HepG2 (cell line): ENCODE data around the gene ZNF320. TPM values are rescaled to one million over a fixed set of nuclear protein-coding genes. Genes with fewer than 3 reads are reported as not detected.

Source experiments
- ATF1 ChIP-seq: IDR thresholded peaks from 2 replicates; pipeline ENCODE4 v1.6.1; 2016; ENCODE audit warnings: mild to moderate bottlenecking, control low read depth
- FOXA3 ChIP-seq: IDR thresholded peaks from 2 replicates; pipeline ENCODE4 v1.6.1; 2016; ENCODE audit warnings: missing genetic modification reagents, missing compliant biosample characterization
- GATAD2A ChIP-seq: IDR thresholded peaks from 2 replicates; pipeline ENCODE4 v1.6.1; 2016
- HNRNPH1 ChIP-seq: fragments of 200-400 bp; formaldehyde crosslinking; optimal IDR thresholded peaks from 2 replicates; pipeline ENCODE3; 2017; ENCODE audit warnings: mild to moderate bottlenecking, low read depth, low read length
- NFE2 ChIP-seq: sonication (generic); formaldehyde crosslinking; IDR thresholded peaks from 2 replicates; pipeline ENCODE4 v1.4.0; 2020; ENCODE audit warnings: missing genetic modification reagents
- NPAS2 ChIP-seq: sonication (generic); formaldehyde crosslinking; IDR thresholded peaks from 2 replicates; pipeline ENCODE4 v1.8.0; 2022; ENCODE audit warnings: mild to moderate bottlenecking, missing genetic modification reagents, borderline replicate concordance
- NR2C2 ChIP-seq: sonication (generic); formaldehyde crosslinking; IDR thresholded peaks from 2 replicates; pipeline ENCODE4 v1.4.0; 2020; ENCODE audit warnings: missing genetic modification reagents, mild to moderate bottlenecking, moderate library complexity, borderline replicate concordance
- PPARG ChIP-seq: conservative IDR thresholded peaks from 2 replicates; pipeline ENCODE4 v1.6.1; 2016; ENCODE audit warnings: missing biosample characterization, missing genetic modification reagents
- PREB ChIP-seq: sonication (generic); formaldehyde crosslinking; IDR thresholded peaks from 2 replicates; pipeline ENCODE4 v1.4.0; 2020; ENCODE audit warnings: missing genetic modification reagents
- RBAK ChIP-seq: sonication (generic); formaldehyde crosslinking; IDR thresholded peaks from 2 replicates; pipeline ENCODE4 v1.5.1; 2020; ENCODE audit warnings: mild to moderate bottlenecking, missing genetic modification reagents
- ZKSCAN5 ChIP-seq: sonication (generic); formaldehyde crosslinking; IDR thresholded peaks from 2 replicates; pipeline ENCODE4 v1.5.1; 2020; ENCODE audit warnings: mild to moderate bottlenecking, missing genetic modification reagents
- ZMYM4 ChIP-seq: sonication (generic); formaldehyde crosslinking; IDR thresholded peaks from 2 replicates; pipeline ENCODE4 v1.8.1; 2023; ENCODE audit warnings: mild to moderate bottlenecking, missing genetic modification reagents
- ZNF260 ChIP-seq: sonication (generic); formaldehyde crosslinking; IDR thresholded peaks from 2 replicates; pipeline ENCODE4 v1.4.0; 2020; ENCODE audit warnings: missing genetic modification reagents, low read depth, mild to moderate bottlenecking, borderline replicate concordance
- ZNF263 ChIP-seq: sonication (generic); formaldehyde crosslinking; IDR thresholded peaks from 2 replicates; pipeline ENCODE4 v1.4.0; 2020; ENCODE audit warnings: missing genetic modification reagents
- ZNF326 ChIP-seq: sonication (generic); formaldehyde crosslinking; IDR thresholded peaks from 2 replicates; pipeline ENCODE4 v1.4.0; 2020; ENCODE audit warnings: missing genetic modification reagents, borderline replicate concordance
- ZNF468 ChIP-seq: sonication (generic); formaldehyde crosslinking; IDR thresholded peaks from 2 replicates; pipeline ENCODE4 v1.8.0; 2022; ENCODE audit warnings: mild to moderate bottlenecking, moderate library complexity, missing genetic modification reagents
- ZNF615 ChIP-seq: sonication (generic); formaldehyde crosslinking; IDR thresholded peaks from 2 replicates; pipeline ENCODE4 v1.5.0; 2020; ENCODE audit warnings: mild to moderate bottlenecking, missing genetic modification reagents, borderline replicate concordance
- ZNF616 ChIP-seq: sonication (generic); formaldehyde crosslinking; IDR thresholded peaks from 2 replicates; pipeline ENCODE4 v1.5.0; 2020; ENCODE audit warnings: low read depth, mild to moderate bottlenecking, missing genetic modification reagents
- polyA plus RNA-seq, 8 experiments: library from polyadenylated mRNA; depleted of rRNA in 3 of 8; stranded (reverse) in 7 of 8; unstranded in 1 of 8; fragments of >200 nt; fragmentation: Illumina TruSeq in 4 of 8; extraction: Trizol in 4 of 8; gene quantifications; 2 replicates each; pipeline versions ENCODE4 v1.2.1 to v1.2.3, GENCODE V29; 2011 to 2016; ENCODE audit warnings: low read depth in 4 of 8, missing spikeins in 1 of 8, mixed read lengths in 1 of 8; ENCODE audit not compliant: insufficient read depth in 1 of 8
- total RNA-seq, 5 experiments: library from RNA; depleted of rRNA; stranded (reverse); fragments of >200 nt; fragmentation: Illumina TruSeq; extraction: Trizol; gene quantifications; 2 replicates each; pipeline ENCODE4 v1.2.3, GENCODE V29; 2016; ENCODE audit warnings: low read depth in 1 of 5
- TF ChIP-seq, protein P1 (sequence below): sonication (generic); formaldehyde crosslinking; conservative IDR thresholded peaks from 2 replicates; pipeline ENCODE4 v1.8.0; 2022; ENCODE audit warnings: mild to moderate bottlenecking, moderate library complexity, missing genetic modification reagents
- TF ChIP-seq, protein P2 (sequence below): IDR thresholded peaks from 2 replicates; pipeline ENCODE4 v1.6.1; 2016; ENCODE audit warnings: low read depth
- TF ChIP-seq, protein P3 (sequence below): sonication (generic); formaldehyde crosslinking; IDR thresholded peaks from 2 replicates; pipeline ENCODE4 v1.4.0; 2020; ENCODE audit warnings: missing genetic modification reagents; ENCODE audit errors: not compliant biosample characterization
- TF ChIP-seq, protein P4 (sequence below): sonication (generic); formaldehyde crosslinking; IDR thresholded peaks from 2 replicates; pipeline ENCODE4 v1.8.1; 2023; ENCODE audit warnings: mild to moderate bottlenecking, missing genetic modification reagents

The ZNF320 gene
- total and polyA plus RNA-seq, 2 of the 13 experiments (the other 11 are each of a cell fraction or from before 2014, with no cell fraction given) = 0.49 TPM; not detected in 1

GRCh38 chr19:52942386-52943133 is 45.1 kb upstream of the ZNF320 start (continued):
- TF ChIP-seq, protein P1, sequence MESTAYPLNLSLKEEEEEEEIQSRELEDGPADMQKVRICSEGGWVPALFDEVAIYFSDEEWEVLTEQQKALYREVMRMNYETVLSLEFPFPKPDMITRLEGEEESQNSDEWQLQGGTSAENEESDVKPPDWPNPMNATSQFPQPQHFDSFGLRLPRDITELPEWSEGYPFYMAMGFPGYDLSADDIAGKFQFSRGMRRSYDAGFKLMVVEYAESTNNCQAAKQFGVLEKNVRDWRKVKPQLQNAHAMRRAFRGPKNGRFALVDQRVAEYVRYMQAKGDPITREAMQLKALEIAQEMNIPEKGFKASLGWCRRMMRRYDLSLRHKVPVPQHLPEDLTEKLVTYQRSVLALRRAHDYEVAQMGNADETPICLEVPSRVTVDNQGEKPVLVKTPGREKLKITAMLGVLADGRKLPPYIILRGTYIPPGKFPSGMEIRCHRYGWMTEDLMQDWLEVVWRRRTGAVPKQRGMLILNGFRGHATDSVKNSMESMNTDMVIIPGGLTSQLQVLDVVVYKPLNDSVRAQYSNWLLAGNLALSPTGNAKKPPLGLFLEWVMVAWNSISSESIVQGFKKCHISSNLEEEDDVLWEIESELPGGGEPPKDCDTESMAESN (CRISPR knock-in tag) = peak; percentile 57; the same call in 1 of the 2 replicates
- TF ChIP-seq RBAK (no peak), ZNF468 (CRISPR knock-in tag) (no peak), HNRNPH1 (no peak), FOXA3 (CRISPR knock-in tag) (0 out of 2 replicates have a peak, but pooled peaks have one; percentile 19), NPAS2 (no peak), NFE2 (CRISPR knock-in tag) (no peak), ZNF263 (CRISPR knock-in tag) (peak; percentile 97), NR2C2 (no peak), ZNF326 (CRISPR knock-in tag) (no peak), ZNF616 (CRISPR knock-in tag) (no peak), ZNF260 (CRISPR knock-in tag) (no peak), ATF1 (no peak), ZKSCAN5 (CRISPR knock-in tag) (no peak), ZNF615 (no peak), GATAD2A (CRISPR knock-in tag) (no peak), PPARG (CRISPR knock-in tag) (no peak), PREB (CRISPR knock-in tag) (no peak), ZMYM4 (CRISPR knock-in tag) (no peak)
- TF ChIP-seq, protein P2, sequence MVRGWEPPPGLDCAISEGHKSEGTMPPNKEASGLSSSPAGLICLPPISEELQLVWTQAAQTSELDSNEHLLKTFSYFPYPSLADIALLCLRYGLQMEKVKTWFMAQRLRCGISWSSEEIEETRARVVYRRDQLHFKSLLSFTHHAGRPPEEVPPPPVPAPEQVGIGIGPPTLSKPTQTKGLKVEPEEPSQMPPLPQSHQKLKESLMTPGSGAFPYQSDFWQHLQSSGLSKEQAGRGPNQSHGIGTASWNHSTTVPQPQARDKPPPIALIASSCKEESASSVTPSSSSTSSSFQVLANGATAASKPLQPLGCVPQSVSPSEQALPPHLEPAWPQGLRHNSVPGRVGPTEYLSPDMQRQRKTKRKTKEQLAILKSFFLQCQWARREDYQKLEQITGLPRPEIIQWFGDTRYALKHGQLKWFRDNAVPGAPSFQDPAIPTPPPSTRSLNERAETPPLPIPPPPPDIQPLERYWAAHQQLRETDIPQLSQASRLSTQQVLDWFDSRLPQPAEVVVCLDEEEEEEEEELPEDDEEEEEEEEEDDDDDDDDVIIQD (CRISPR knock-in tag) = no peak
- TF ChIP-seq, protein P3, sequence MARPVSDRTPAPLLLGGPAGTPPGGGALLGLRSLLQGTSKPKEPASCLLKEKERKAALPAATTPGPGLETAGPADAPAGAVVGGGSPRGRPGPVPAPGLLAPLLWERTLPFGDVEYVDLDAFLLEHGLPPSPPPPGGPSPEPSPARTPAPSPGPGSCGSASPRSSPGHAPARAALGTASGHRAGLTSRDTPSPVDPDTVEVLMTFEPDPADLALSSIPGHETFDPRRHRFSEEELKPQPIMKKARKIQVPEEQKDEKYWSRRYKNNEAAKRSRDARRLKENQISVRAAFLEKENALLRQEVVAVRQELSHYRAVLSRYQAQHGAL (CRISPR knock-in tag) = no peak
- TF ChIP-seq, protein P4, sequence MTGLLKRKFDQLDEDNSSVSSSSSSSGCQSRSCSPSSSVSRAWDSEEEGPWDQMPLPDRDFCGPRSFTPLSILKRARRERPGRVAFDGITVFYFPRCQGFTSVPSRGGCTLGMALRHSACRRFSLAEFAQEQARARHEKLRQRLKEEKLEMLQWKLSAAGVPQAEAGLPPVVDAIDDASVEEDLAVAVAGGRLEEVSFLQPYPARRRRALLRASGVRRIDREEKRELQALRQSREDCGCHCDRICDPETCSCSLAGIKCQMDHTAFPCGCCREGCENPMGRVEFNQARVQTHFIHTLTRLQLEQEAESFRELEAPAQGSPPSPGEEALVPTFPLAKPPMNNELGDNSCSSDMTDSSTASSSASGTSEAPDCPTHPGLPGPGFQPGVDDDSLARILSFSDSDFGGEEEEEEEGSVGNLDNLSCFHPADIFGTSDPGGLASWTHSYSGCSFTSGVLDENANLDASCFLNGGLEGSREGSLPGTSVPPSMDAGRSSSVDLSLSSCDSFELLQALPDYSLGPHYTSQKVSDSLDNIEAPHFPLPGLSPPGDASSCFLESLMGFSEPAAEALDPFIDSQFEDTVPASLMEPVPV = no peak
